Hematopoietic multipotent progenitor cell treated with erythropoietin and hydrocortisone succinate and interleukin-3 and kit ligand, for 15 days (in vitro differentiated cells): ENCODE results near the gene NOX4.

Experiments used
- DNase-seq: peaks from one replicate; pipeline ENCODE4 v3.0.0-alpha.2; 2015; ENCODE audit warnings: low spot score

NOX4 gene

GRCh38 chr11:89490981-89491690, at the start of gene NOX4:
Gene NOX4, minus strand, starts transcription at chr11:89491375. Its CDS starts 129 bp downstream, at chr11:89491246.
- no peak for DNase-seq

GRCh38 chr11:89540826-89541225, 49.7 kb upstream of the NOX4 start:
- DNase-seq = no peak

GRCh38 chr11:89537936-89538335, 46.8 kb upstream of the NOX4 start:
- DNase-seq = no peak

- DNase-seq = no peak
These were observed 45.8 kb upstream of the NOX4 start for GRCh38 chr11:89536926-89537325.

GRCh38 chr11:89535221-89535620, 44.0 kb upstream of the NOX4 start:
- no peak for DNase-seq

- DNase-seq = no peak
These were observed 38.6 kb upstream of the NOX4 start for GRCh38 chr11:89529626-89530380.

- no peak for DNase-seq
These were observed 30.6 kb upstream of the NOX4 start for GRCh38 chr11:89521792-89522191.

GRCh38 chr11:89521294-89521693, 30.1 kb upstream of the NOX4 start:
- no peak for DNase-seq

GRCh38 chr11:89516496-89516895, 25.3 kb upstream of the NOX4 start:
- no peak for DNase-seq

- no peak for DNase-seq
These were observed 17.4 kb upstream of the NOX4 start for GRCh38 chr11:89508544-89508943.

- no peak for DNase-seq
These were observed 13.1 kb upstream of the NOX4 start for GRCh38 chr11:89504270-89504669.

- DNase-seq = no peak
These were observed 12.2 kb upstream of the NOX4 start for GRCh38 chr11:89503422-89503821.

GRCh38 chr11:89502301-89502700, 11.1 kb upstream of the NOX4 start:
- no peak for DNase-seq

GRCh38 chr11:89500336-89500735, 9.2 kb upstream of the NOX4 start:
- DNase-seq = no peak

- no peak for DNase-seq
These were observed 7.8 kb upstream of the NOX4 start for GRCh38 chr11:89498845-89499448.

GRCh38 chr11:89495951-89496350, 4.8 kb upstream of the NOX4 start:
- no peak for DNase-seq

- no peak for DNase-seq
These were observed 2.3 kb upstream of the NOX4 start for GRCh38 chr11:89493431-89493830.

GRCh38 chr11:89490602-89490980, 584 bp downstream of the NOX4 start:
- no peak for DNase-seq

GRCh38 chr11:89489930-89490329, 1.2 kb downstream of the NOX4 start:
- no peak for DNase-seq

- no peak for DNase-seq
These were observed 4.2 kb downstream of the NOX4 start for GRCh38 chr11:89487016-89487415.

- DNase-seq = no peak
These were observed 6.3 kb downstream of the NOX4 start for GRCh38 chr11:89484896-89485295.

- DNase-seq = no peak
These were observed 14.0 kb downstream of the NOX4 start for GRCh38 chr11:89477175-89477574.

GRCh38 chr11:89463266-89463780, 27.9 kb downstream of the NOX4 start:
- no peak for DNase-seq
